Thymus (tissue), 11 donors: ENCODE data around the gene STX5. TPM values are rescaled to one million over a fixed set of nuclear protein-coding genes. Genes with fewer than 3 reads are reported as not detected.
A peak's percentile ranks its signal among the peaks of the same experiment; 100 is the strongest.
"Not testable (repeated sequence)": the region's sequence is repeated elsewhere in the genome, so short reads cannot be mapped to it uniquely, and the experiment has no call there.

ENCODE experiments used
- DNase-seq, 9 donors: peaks; one replicate each; pipeline ENCODE4 v3.0.0-alpha.2; 2013; ENCODE audit warnings: low spot score in 9 of 9, low read depth in 6 of 9, missing footprints in 1 of 9
- H3K27ac ChIP-seq, 2 donors: one replicate each; pipeline ENCODE4 v1.5.1; 2013; ENCODE audit warnings: control low read depth in 1 of 2, low read depth in 1 of 2, low read length in 1 of 2, mild to moderate bottlenecking in 1 of 2, moderate library complexity in 1 of 2
- H3K27me3 ChIP-seq, 2 donors: one replicate each; pipeline ENCODE4 v1.5.1; 2013; ENCODE audit warnings: low read length in 1 of 2; ENCODE audit not compliant: control insufficient read depth in 2 of 2, insufficient read depth in 1 of 2
- H3K36me3 ChIP-seq, 2 donors: one replicate each; pipeline ENCODE4 v1.5.1; 2013; ENCODE audit warnings: low read length in 1 of 2, mild to moderate bottlenecking in 1 of 2, moderate library complexity in 1 of 2; ENCODE audit not compliant: control insufficient read depth in 2 of 2, insufficient read depth in 2 of 2
- H3K4me1 ChIP-seq, 2 donors: one replicate each; pipeline ENCODE4 v1.5.1; 2013; ENCODE audit warnings: low read length in 2 of 2; ENCODE audit not compliant: control insufficient read depth in 2 of 2, insufficient read depth in 2 of 2
- H3K4me3 ChIP-seq, 2 donors: one replicate each; pipeline ENCODE4 v1.5.1; 2013; ENCODE audit warnings: low read length in 2 of 2, control low read depth in 1 of 2, mild to moderate bottlenecking in 1 of 2
- H3K9me3 ChIP-seq, 2 donors: one replicate each; pipeline ENCODE4 v1.5.1; 2013; ENCODE audit warnings: low read length in 1 of 2, mild to moderate bottlenecking in 1 of 2; ENCODE audit not compliant: control insufficient read depth in 2 of 2, insufficient read depth in 1 of 2
- WGBS: extraction: QIAGEN DNeasy Blood & Tissue Kit; methylation state at CpG from one replicate; pipeline ENCODE4 v1.1.7; 2013; 5-methylcytosine and 5-hydroxymethylcytosine counted together
- polyA plus RNA-seq: library from polyadenylated mRNA; stranded (reverse); fragments of 200-250 nt; gene quantifications from one replicate; pipeline ENCODE4 v1.2.3, GENCODE V29; 2013
- total RNA-seq: library from RNA; stranded (reverse); fragments of 120-200 nt; gene quantifications from one replicate; pipeline ENCODE4 v1.2.4, GENCODE V29; 2013
- donor health status: healthy.

STX5 gene
- total and polyA plus RNA-seq, 2 donors, result 30.0 to 31.2 TPM

DNA sequence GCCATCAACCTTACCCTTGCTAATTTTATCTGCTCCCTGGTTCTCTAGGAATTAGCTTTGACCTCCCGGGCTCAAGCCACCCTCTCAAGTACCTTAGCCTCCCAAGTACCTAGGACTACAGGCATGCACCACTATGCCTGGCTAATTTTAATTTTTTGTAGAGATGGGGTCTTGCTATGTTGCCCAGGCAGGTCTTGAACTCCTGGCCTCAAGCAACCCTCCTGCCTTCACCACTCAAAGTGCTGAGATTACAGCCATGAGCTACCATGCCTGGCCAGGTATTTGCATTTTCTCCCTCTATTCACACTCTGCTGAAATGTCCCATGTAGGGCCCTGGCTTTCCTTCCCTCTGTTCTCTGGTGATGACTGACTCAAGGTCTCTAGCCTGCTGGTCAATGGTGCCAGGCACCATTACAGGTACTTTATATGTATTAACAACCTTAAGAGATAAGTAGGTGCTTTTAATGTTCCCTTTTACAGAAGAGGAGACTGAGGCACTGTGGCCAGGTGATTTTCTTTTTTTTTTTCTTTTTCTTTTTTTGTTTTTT is 16.0 kb upstream of the STX5 start:
- peaks cover 0 to 2% of the 10 kb centered on the region in 2 donors for H3K4me1 ChIP-seq
- DNase-seq, result no peak
- 98% methylated on average over 1 of the region's 1 CpG for WGBS
- H3K27ac ChIP-seq, result no peak overlapping the region
- no peak overlapping the region for H3K4me3 ChIP-seq
- H3K9me3 ChIP-seq, result no peaks in the 10 kb centered on the region
- no peaks in the 10 kb centered on the region for H3K27me3 ChIP-seq
- peaks cover 18% of the 10 kb centered on the region in 2 donors for H3K36me3 ChIP-seq

- Histone ChIP-seq H3K27me3 (no peaks in the 10 kb centered on the region), H3K36me3 (peaks cover 2 to 3% of the 10 kb centered on the region in 2 donors), H3K9me3 (no peaks in the 10 kb centered on the region), H3K27ac (no peak overlapping the region), H3K4me1 (peaks cover 4 to 12% of the 10 kb centered on the region in 2 donors), H3K4me3 (no peak overlapping the region)
- DNase-seq, result no peak
- 98% methylated on average over 3 of the region's 3 CpGs for WGBS
Observed at GRCh38 chr11:62846177-62846576, 14.3 kb upstream of the STX5 start.

DNA sequence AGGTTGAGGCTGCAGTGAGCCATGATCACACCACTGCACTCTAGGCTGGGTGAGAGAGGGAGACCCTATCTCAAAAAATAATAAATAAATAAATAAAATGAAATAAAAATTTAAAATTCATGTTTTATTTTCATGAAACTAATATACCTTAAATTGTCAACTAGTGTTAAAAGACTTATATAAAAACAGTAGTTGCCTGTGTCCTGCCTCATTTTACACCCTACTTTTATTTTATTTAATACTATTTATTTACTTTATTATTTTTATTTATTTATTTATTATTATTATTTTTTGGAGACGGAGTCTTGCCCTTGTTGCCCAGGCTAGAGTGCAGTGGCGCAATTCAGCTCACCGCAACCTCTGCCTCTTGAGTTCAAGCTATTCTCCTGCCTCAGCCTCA is 12.3 kb upstream of the STX5 start:
- peaks cover 4 to 16% of the 10 kb centered on the region in 2 donors for H3K4me1 ChIP-seq
- H3K4me3 ChIP-seq, result no peak overlapping the region
- no peaks in the 10 kb centered on the region for H3K36me3 ChIP-seq
- DNase-seq, result no peak
- H3K9me3 ChIP-seq, result no peaks in the 10 kb centered on the region
- 100% methylated on average over 3 of the region's 3 CpGs for WGBS
- no peak overlapping the region for H3K27ac ChIP-seq
- H3K27me3 ChIP-seq, result no peaks in the 10 kb centered on the region

DNA sequence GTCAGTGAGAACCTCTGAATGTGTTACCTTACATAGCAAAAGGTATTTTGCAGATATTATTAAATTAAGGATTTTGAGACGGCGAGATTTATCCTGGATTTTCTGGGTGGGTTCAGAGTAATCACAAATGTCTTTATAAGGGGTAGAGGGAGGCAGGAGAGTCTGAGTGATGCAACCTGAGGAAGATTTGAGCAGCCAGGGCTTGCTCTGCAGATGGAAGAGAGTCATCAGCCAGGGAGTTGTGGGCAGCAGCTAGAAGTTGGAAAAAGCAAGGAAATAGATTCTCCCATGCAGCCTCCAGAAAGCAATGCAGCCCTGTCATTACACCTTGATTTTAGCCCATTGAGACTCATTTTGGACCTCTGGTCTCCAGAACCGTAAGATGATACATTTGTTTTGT is 11.6 kb upstream of the STX5 start:
- H3K9me3 ChIP-seq, result no peaks in the 10 kb centered on the region
- H3K4me1 ChIP-seq, result peaks cover 9 to 22% of the 10 kb centered on the region in 2 donors
- WGBS, result 97% methylated on average over 3 of the region's 3 CpGs
- no peaks in the 10 kb centered on the region for H3K27me3 ChIP-seq
- H3K36me3 ChIP-seq, result no peaks in the 10 kb centered on the region
- H3K27ac ChIP-seq, result peak overlapping the region in 1 of 2 donors; percentile 25
- H3K4me3 ChIP-seq, result no peak overlapping the region
- no peak for DNase-seq

GRCh38 chr11:62842891-62843290 is 11.0 kb upstream of the STX5 start:
- DNase-seq, H3K27me3 ChIP-seq, H3K9me3 ChIP-seq, H3K36me3 ChIP-seq: not testable (repeated sequence)
- Histone ChIP-seq H3K27ac (peak overlapping the region; percentile 3 to 98), H3K4me1 (peaks cover 9 to 27% of the 10 kb centered on the region in 2 donors), H3K4me3 (peak overlapping the region in 1 of 2 donors; percentile 75)
- WGBS, result 87% methylated on average over 9 of the region's 9 CpGs

- H3K4me1 ChIP-seq, result peaks cover 9 to 27% of the 10 kb centered on the region in 2 donors
- no peaks in the 10 kb centered on the region for H3K27me3 ChIP-seq
- no peaks in the 10 kb centered on the region for H3K36me3 ChIP-seq
- WGBS, result 2% methylated on average over 30 of the region's 30 CpGs
- DNase-seq, result peak in 2 of 9 donors; percentile 28 to 37
- H3K4me3 ChIP-seq, result peak overlapping the region; percentile 70 to 75
- H3K27ac ChIP-seq, result peak overlapping the region; percentile 98 to 99
- H3K9me3 ChIP-seq, result no peaks in the 10 kb centered on the region
Observed at GRCh38 chr11:62842171-62842741, 10.4 kb upstream of the STX5 start.

GRCh38 chr11:62841361-62842170 is 9.7 kb upstream of the STX5 start:
- peak; percentile 79 to 97 (median 90) for DNase-seq
- Histone ChIP-seq H3K9me3 (no peaks in the 10 kb centered on the region), H3K27ac (peak overlapping the region; percentile 98 to 99), H3K4me3 (peak overlapping the region; percentile 70 to 85), H3K4me1 (peaks cover 9 to 27% of the 10 kb centered on the region in 2 donors), H3K36me3 (peaks cover 0 to 2% of the 10 kb centered on the region in 2 donors), H3K27me3 (no peaks in the 10 kb centered on the region)
- WGBS, result under 1% methylated on average over 33 of the region's 33 CpGs

DNA sequence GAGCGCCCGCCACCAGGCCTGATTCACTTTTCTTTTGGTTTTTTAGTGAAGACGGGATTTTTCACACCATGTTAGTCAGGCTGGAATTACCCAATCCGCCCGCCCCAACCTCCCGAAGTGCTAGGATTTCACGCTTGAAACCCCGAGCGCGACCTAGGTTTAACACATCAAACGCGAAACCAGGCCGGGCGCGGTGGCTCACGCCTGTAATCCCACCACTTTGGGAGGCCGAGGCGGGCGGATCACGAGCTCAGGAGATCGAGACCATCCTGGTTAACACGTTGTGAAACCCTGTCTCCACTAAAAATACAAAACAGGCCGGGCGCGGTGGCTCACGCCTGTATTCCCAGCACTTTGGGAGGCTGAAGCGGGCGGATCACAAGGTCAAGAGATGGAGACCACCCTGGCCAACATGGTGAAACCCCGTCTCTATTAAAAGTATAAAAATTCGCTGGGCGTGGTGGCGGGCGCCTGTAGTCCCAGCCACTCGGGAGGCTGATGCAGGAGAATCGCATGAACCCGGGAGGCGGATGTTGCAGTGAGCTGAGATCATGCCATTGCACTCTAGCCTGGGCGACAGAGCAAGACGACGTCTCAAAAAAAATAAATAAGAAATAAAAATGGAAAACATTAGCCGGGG is 9.0 kb upstream of the STX5 start:
- H3K9me3 ChIP-seq, H3K36me3 ChIP-seq, H3K27me3 ChIP-seq: not testable (repeated sequence)
- peak overlapping the region; percentile 70 to 85 for H3K4me3 ChIP-seq
- peak in 3 of 9 donors; percentile 38 to 67 (median 56) for DNase-seq
- H3K27ac ChIP-seq, result peak overlapping the region; percentile 98 to 99
- under 1% methylated on average over 41 of the region's 41 CpGs for WGBS
- H3K4me1 ChIP-seq, result peaks cover 9 to 27% of the 10 kb centered on the region in 2 donors
